H1 (cell line): ENCODE results near the gene ACAD11. TPM values are rescaled to one million over a fixed set of nuclear protein-coding genes. Genes with fewer than 3 reads are reported as not detected.
A peak's percentile ranks its signal among the peaks of the same experiment; 100 is the strongest.

Experiments used
- CTCF ChIA-PET: fragments of 300-600 bp; sonication (Branson Sonifier 250); formaldehyde crosslinking; loops from one replicate; lab custom pipeline; 2021; ENCODE audit not compliant: partially characterized antibody; lab: Charles Lee
- POLR2A ChIA-PET: fragments of 300-600 bp; sonication (Branson Sonifier 250); formaldehyde crosslinking; loops from one replicate; lab custom pipeline; 2021; ENCODE audit warnings: inconsistent platforms; ENCODE audit not compliant: partially characterized antibody; lab: Charles Lee
- DNase-seq, 2 experiments: peaks; one replicate each; pipeline versions ENCODE4 v3.0.0 to v3.0.0-alpha.2; 2010 to 2022; ENCODE audit warnings: low spot score in 2 of 2, low read depth in 1 of 2, mixed read lengths in 1 of 2
- FAIRE-seq: peaks from 2 replicates; lab custom pipeline; 2011; peaks lifted over from hg19 to GRCh38; lab: Jason Lieb, UNC
- H2AFZ ChIP-seq: 2 replicates; pipeline ENCODE4 v1.8.1; 2012; ENCODE audit warnings: low read length, inconsistent platforms
- H2AK5ac ChIP-seq: 2 replicates; pipeline ENCODE4 v1.6.1; 2013; ENCODE audit warnings: low read depth, low read length
- H2BK120ac ChIP-seq: replicated peaks from 2 replicates; pipeline ENCODE3; 2013; ENCODE audit warnings: low read depth, low read length, inconsistent platforms
- H2BK12ac ChIP-seq: 2 replicates; pipeline ENCODE4 v1.6.1; 2013; ENCODE audit warnings: low read depth, low read length
- H2BK15ac ChIP-seq: 2 replicates; pipeline ENCODE4 v1.6.1; 2013; ENCODE audit warnings: low read length
- H2BK20ac ChIP-seq: 2 replicates; pipeline ENCODE4 v1.6.1; 2013; ENCODE audit warnings: low read length
- H2BK5ac ChIP-seq: 2 replicates; pipeline ENCODE4 v1.6.1; 2013; ENCODE audit warnings: low read depth, low read length
- H3K14ac ChIP-seq: 2 replicates; pipeline ENCODE4 v1.6.1; 2013; ENCODE audit warnings: inconsistent platforms; ENCODE audit not compliant: insufficient read length
- H3K18ac ChIP-seq: 2 replicates; pipeline ENCODE4 v1.6.1; 2013; ENCODE audit warnings: low read length; ENCODE audit errors: extremely low read depth
- H3K23ac ChIP-seq: 2 replicates; pipeline ENCODE4 v1.6.1; 2013; ENCODE audit warnings: inconsistent platforms; ENCODE audit not compliant: insufficient read length
- H3K23me2 ChIP-seq: 2 replicates; pipeline ENCODE4 v1.6.1; 2013; ENCODE audit warnings: low read depth, low read length
- H3K27ac ChIP-seq: 2 replicates; pipeline ENCODE4 v1.6.1; 2011; ENCODE audit warnings: low read depth, low read length, inconsistent platforms
- H3K27me3 ChIP-seq, 4 experiments: replicated peaks in 1 of 4; 1 replicate in 1 of 4; 2 replicates in 3 of 4; pipeline versions ENCODE4 v1.6.1 to v1.8.1; 2011 to 2013; ENCODE audit warnings: low read length in 3 of 4, mild to moderate bottlenecking in 3 of 4, inconsistent platforms in 2 of 4, mixed read lengths in 2 of 4, moderate library complexity in 1 of 4; ENCODE audit not compliant: control insufficient read depth in 3 of 4, insufficient read depth in 3 of 4; ENCODE audit errors: extremely low read depth in 1 of 4
- H3K36me3 ChIP-seq, 4 experiments: 2 replicates each; pipeline versions ENCODE4 v1.6.1 to v1.8.1; 2011 to 2013; ENCODE audit warnings: mild to moderate bottlenecking in 4 of 4, low read length in 3 of 4, moderate library complexity in 2 of 4, control low read depth in 1 of 4, inconsistent platforms in 1 of 4; ENCODE audit not compliant: insufficient read depth in 4 of 4, control insufficient read depth in 2 of 4
- H3K4ac ChIP-seq: replicated peaks from 2 replicates; pipeline ENCODE3; 2013; ENCODE audit warnings: low read length, low read depth, mixed read lengths, inconsistent platforms; ENCODE audit not compliant: insufficient read length
- H3K4me1 ChIP-seq, 4 experiments: replicated peaks in 1 of 4; 1 replicate in 1 of 4; 2 replicates in 3 of 4; pipeline versions ENCODE4 v1.6.1 to v1.8.1; 2011 to 2013; ENCODE audit warnings: low read length in 3 of 4, inconsistent platforms in 2 of 4, mixed read lengths in 1 of 4; ENCODE audit not compliant: insufficient read depth in 4 of 4, control insufficient read depth in 3 of 4
- H3K4me2 ChIP-seq, 2 experiments: 2 replicates each; pipeline versions ENCODE4 v1.6.1 to v1.8.1; 2011 to 2013; ENCODE audit warnings: low read depth in 2 of 2, low read length in 2 of 2, control low read depth in 1 of 2, inconsistent platforms in 1 of 2, mild to moderate bottlenecking in 1 of 2; ENCODE audit not compliant: insufficient read depth in 1 of 2
- H3K4me3 ChIP-seq, 4 experiments: fragments of 200-600, 300-600 bp in 1 of 4; sonication (generic), shearing (Covaris generic), sonication (Bioruptor Twin) in 1 of 4; 2 replicates each; pipeline versions ENCODE4 v1.5.1 to v1.8.1; 2011 to 2016; ENCODE audit warnings: low read length in 4 of 4, low read depth in 3 of 4, control low read depth in 2 of 4, inconsistent platforms in 2 of 4, mild to moderate bottlenecking in 2 of 4, mixed read lengths in 1 of 4, moderate library complexity in 1 of 4; ENCODE audit not compliant: insufficient read depth in 2 of 4; ENCODE audit errors: extremely low read depth in 1 of 4
- H3K56ac ChIP-seq: replicated peaks from 2 replicates; pipeline ENCODE3; 2013; ENCODE audit warnings: low read depth, mild to moderate bottlenecking, mixed read lengths, low read length, inconsistent platforms; ENCODE audit not compliant: insufficient read length
- H3K79me1 ChIP-seq: 2 replicates; pipeline ENCODE4 v1.6.1; 2013; ENCODE audit warnings: low read depth, low read length, control low read depth
- H3K79me2 ChIP-seq, 2 experiments: 2 replicates each; pipeline versions ENCODE4 v1.6.1 to v1.8.1; 2012 to 2013; ENCODE audit warnings: low read length in 2 of 2, mild to moderate bottlenecking in 2 of 2, inconsistent platforms in 1 of 2; ENCODE audit not compliant: insufficient read depth in 2 of 2, control insufficient read depth in 1 of 2
- H3K9ac ChIP-seq, 4 experiments: replicated peaks in 1 of 4; 1 replicate in 1 of 4; 2 replicates in 3 of 4; pipeline versions ENCODE4 v1.6.1 to v1.8.1; 2011 to 2013; ENCODE audit warnings: low read depth in 3 of 4, low read length in 3 of 4, control low read depth in 2 of 4, mild to moderate bottlenecking in 2 of 4, moderate library complexity in 2 of 4, inconsistent platforms in 1 of 4; ENCODE audit errors: extremely low read depth in 1 of 4
- H3K9me3 ChIP-seq, 2 experiments: 2 replicates each; pipeline versions ENCODE4 v1.6.1 to v1.8.1; 2012 to 2013; ENCODE audit warnings: mild to moderate bottlenecking in 2 of 2, moderate library complexity in 2 of 2, control low read depth in 1 of 2, inconsistent platforms in 1 of 2, low read depth in 1 of 2, low read length in 1 of 2, mixed read lengths in 1 of 2; ENCODE audit not compliant: insufficient read depth in 2 of 2
- H4K20me1 ChIP-seq, 2 experiments: replicated peaks in 1 of 2; 2 replicates each; pipeline versions ENCODE3 to v1.8.1; 2011 to 2013; ENCODE audit warnings: inconsistent platforms in 2 of 2, low read length in 2 of 2, mild to moderate bottlenecking in 1 of 2; ENCODE audit not compliant: insufficient read depth in 2 of 2, control insufficient read depth in 1 of 2
- H4K5ac ChIP-seq: 2 replicates; pipeline ENCODE4 v1.6.1; 2013; ENCODE audit warnings: low read length, low read depth, mixed read lengths, inconsistent platforms; ENCODE audit not compliant: insufficient read length
- H4K8ac ChIP-seq: 2 replicates; pipeline ENCODE4 v1.8.0; 2013; ENCODE audit warnings: mild to moderate bottlenecking, moderate library complexity, low read length, inconsistent platforms; ENCODE audit not compliant: insufficient read depth; ENCODE audit errors: extremely low read depth
- H4K91ac ChIP-seq: replicated peaks from 2 replicates; pipeline ENCODE3; 2013; ENCODE audit warnings: low read length, mixed read lengths, inconsistent platforms; ENCODE audit not compliant: insufficient read length
- EGR1 ChIP-seq: IDR thresholded peaks from 2 replicates; pipeline ENCODE4 v1.6.1; 2011; ENCODE audit warnings: low read depth, low read length, borderline replicate concordance
- WGBS, 2 experiments: shearing (Covaris generic) in 1 of 2; methylation state at CpG; one replicate each; pipeline versions ENCODE4 v1.1.6 to v1.1.7; 2013 to 2015; ENCODE audit warnings: low lambda C conversion rate in 2 of 2, mixed read lengths in 2 of 2, inconsistent platforms in 1 of 2, low coverage in 1 of 2, missing lambda C conversion rate in 1 of 2; ENCODE audit not compliant: insufficient replicate concordance in 2 of 2, insufficient coverage in 1 of 2, insufficient read length in 1 of 2; ENCODE audit errors: extremely low coverage in 1 of 2, missing lambda C conversion rate in 1 of 2; 5-methylcytosine and 5-hydroxymethylcytosine counted together
- polyA plus RNA-seq, 7 experiments: library from polyadenylated mRNA; depleted of rRNA in 3 of 7; stranded (reverse) in 5 of 7; unstranded in 2 of 7; fragments of >200 nt in 5 of 7; fragments of 200-250 nt in 2 of 7; gene quantifications; 1 replicate in 5 of 7; 2 replicates in 1 of 7; 4 replicates in 1 of 7; pipeline versions ENCODE4 v1.2.1 to v1.2.3, GENCODE V29; 2011 to 2013; ENCODE audit warnings: missing spikeins in 2 of 7, mixed read lengths in 2 of 7
- total RNA-seq: library from RNA; stranded (reverse); fragmentation: NEBNext Ultra II Directional; extraction: Animal tissue kit (Norgen Biotek cat#: 25700); gene quantifications from 2 replicates; pipeline ENCODE4 v1.2.1, GENCODE V29; 2021

Gene ACAD11
- total and polyA plus RNA-seq, 2 of the 8 experiments (the other 6 are each of a cell fraction or from before 2014, with no cell fraction given), result 5.5 to 11.0 TPM

- WGBS, 2 experiments, result 88% methylated on average over 6 of the region's 6 CpGs; no CpG with 5 or more reads in 1 of the 2 experiments
- no peaks in the 10 kb centered on the region for H3K79me1 ChIP-seq
- H3K9ac ChIP-seq, result no peak overlapping the region
- FAIRE-seq (no peak), DNase-seq (no peak)
- POLR2A ChIA-PET, result no interaction called here
- peaks cover 3 to 12% (median 5%) of the 10 kb centered on the region in 4 experiments; a peak in 3 of 7 replicates for H3K4me1 ChIP-seq
- no peaks in the 10 kb centered on the region for H3K9me3 ChIP-seq
- no peak overlapping the region for H3K14ac ChIP-seq
- no peak overlapping the region for H2BK15ac ChIP-seq
- H3K27ac ChIP-seq, result no peak overlapping the region
- H4K5ac ChIP-seq, result no peak overlapping the region
- H3K23me2 ChIP-seq, result no peaks in the 10 kb centered on the region
- no peaks in the 10 kb centered on the region for H3K79me2 ChIP-seq
- no peak for TF ChIP-seq EGR1
- no peaks in the 10 kb centered on the region for H3K27me3 ChIP-seq
- H3K4me3 ChIP-seq, result no peak overlapping the region
- no peak overlapping the region for H4K91ac ChIP-seq
- no peak overlapping the region for H4K8ac ChIP-seq
- H4K20me1 ChIP-seq, result no peaks in the 10 kb centered on the region
- no peak overlapping the region for H2AFZ ChIP-seq
- H3K18ac ChIP-seq, result no peak overlapping the region
- H3K56ac ChIP-seq, result no peak overlapping the region
- no peak overlapping the region for H2BK120ac ChIP-seq
- H3K36me3 ChIP-seq, result no peaks in the 10 kb centered on the region
- CTCF ChIA-PET, result interaction anchor here (0.9 to 10.2 kb wide), 3 partner anchors 11 to 89 kb away, joined by 5 to 102 read pairs (median 30); no protein-coding TSS in a partner anchor
- peak overlapping the region; percentile 4; the same call in 1 of the 2 replicates for H2BK12ac ChIP-seq
- H3K4me2 ChIP-seq, result no peak overlapping the region
- no peak overlapping the region for H3K4ac ChIP-seq
- no peak overlapping the region for H2BK5ac ChIP-seq
- H2AK5ac ChIP-seq, result no peak overlapping the region
- no peak overlapping the region for H3K23ac ChIP-seq
- no peak overlapping the region for H2BK20ac ChIP-seq
Measured at GRCh38 chr3:132553826-132554225, 105.8 kb downstream of the ACAD11 start.
